Measurements from ENCODE around the gene CCT5.

- TF ChIP-seq CTCF (IDR thresholded peaks at IDR 0.05) (no peak), POLR2A (IDR thresholded peaks at IDR 0.05) (no peak)
Measured at GRCh38 chr5:10289991-10290390, 39.9 kb downstream of the CCT5 start.
